OCI-LY3 (cell line): ENCODE data around the gene SOWAHB.

Experiments
- H2AFZ ChIP-seq: fragments of 200-600, 300-600 bp; shearing (Covaris generic); 2 replicates; pipeline ENCODE4 v1.6.0; 2014; ENCODE audit warnings: antibody characterized with exemption, low read depth, low read length
- H3K27ac ChIP-seq: fragments of 200-600, 300-600 bp; sonication (generic); 2 replicates; pipeline ENCODE4 v1.5.1; 2014; ENCODE audit warnings: mild to moderate bottlenecking, low read length, moderate library complexity, mixed read lengths
- H3K27me3 ChIP-seq: fragments of 200-600, 300-600 bp; sonication (generic); 2 replicates; pipeline ENCODE4 v1.6.1; 2014; ENCODE audit warnings: low read depth, low read length, mixed read lengths
- H3K36me3 ChIP-seq: fragments of 200-600, 300-600 bp; sonication (generic); replicated peaks from 2 replicates; pipeline ENCODE3; 2014; ENCODE audit warnings: low read depth, low read length, mixed read lengths
- H3K4me1 ChIP-seq: fragments of 300-600, 200-600 bp; sonication (generic); 2 replicates; pipeline ENCODE4 v1.6.1; 2014; ENCODE audit warnings: low read length, mixed read lengths
- H3K4me2 ChIP-seq: fragments of 200-600, 300-600 bp; sonication (generic); 2 replicates; pipeline ENCODE4 v1.6.1; 2014; ENCODE audit warnings: low read length, mixed read lengths
- H3K4me3 ChIP-seq: fragments of 300-600, 200-600 bp; sonication (generic); 2 replicates; pipeline ENCODE4 v1.5.1; 2014; ENCODE audit warnings: antibody characterized with exemption, mild to moderate bottlenecking, low read length, moderate library complexity
- H3K79me2 ChIP-seq: fragments of 300-600, 200-600 bp; shearing (Covaris generic); 2 replicates; pipeline ENCODE4 v1.6.1; 2014; ENCODE audit warnings: mild to moderate bottlenecking, low read length, mixed read lengths
- H3K9ac ChIP-seq: fragments of 300-600, 200-600 bp; shearing (Covaris generic); 2 replicates; pipeline ENCODE4 v1.6.0; 2014; ENCODE audit warnings: mild to moderate bottlenecking, low read length, moderate library complexity
- H3K9me3 ChIP-seq: fragments of 200-600, 300-600 bp; shearing (Covaris generic); 2 replicates; pipeline ENCODE4 v1.6.1; 2014; ENCODE audit warnings: low read length, mixed read lengths; ENCODE audit not compliant: insufficient read depth
- H4K20me1 ChIP-seq: fragments of 200-600, 300-600 bp; sonication (generic); 2 replicates; pipeline ENCODE4 v1.6.1; 2016; ENCODE audit warnings: low read length, mixed read lengths; ENCODE audit not compliant: insufficient read depth
- EZH2phosphoT487 ChIP-seq: fragments of 200-600 bp; shearing (Covaris generic); IDR thresholded peaks from 2 replicates; pipeline ENCODE4 v1.6.1; 2018; ENCODE audit warnings: antibody characterized with exemption, mixed run types, low read depth
- TF ChIP-seq, protein P1 (sequence below): fragments of 200-600, 300-600 bp; sonication (generic); IDR thresholded peaks from 2 replicates; pipeline ENCODE4 v1.5.1; 2014; ENCODE audit warnings: antibody characterized with exemption, low read length, low read depth

SOWAHB gene, protein sequence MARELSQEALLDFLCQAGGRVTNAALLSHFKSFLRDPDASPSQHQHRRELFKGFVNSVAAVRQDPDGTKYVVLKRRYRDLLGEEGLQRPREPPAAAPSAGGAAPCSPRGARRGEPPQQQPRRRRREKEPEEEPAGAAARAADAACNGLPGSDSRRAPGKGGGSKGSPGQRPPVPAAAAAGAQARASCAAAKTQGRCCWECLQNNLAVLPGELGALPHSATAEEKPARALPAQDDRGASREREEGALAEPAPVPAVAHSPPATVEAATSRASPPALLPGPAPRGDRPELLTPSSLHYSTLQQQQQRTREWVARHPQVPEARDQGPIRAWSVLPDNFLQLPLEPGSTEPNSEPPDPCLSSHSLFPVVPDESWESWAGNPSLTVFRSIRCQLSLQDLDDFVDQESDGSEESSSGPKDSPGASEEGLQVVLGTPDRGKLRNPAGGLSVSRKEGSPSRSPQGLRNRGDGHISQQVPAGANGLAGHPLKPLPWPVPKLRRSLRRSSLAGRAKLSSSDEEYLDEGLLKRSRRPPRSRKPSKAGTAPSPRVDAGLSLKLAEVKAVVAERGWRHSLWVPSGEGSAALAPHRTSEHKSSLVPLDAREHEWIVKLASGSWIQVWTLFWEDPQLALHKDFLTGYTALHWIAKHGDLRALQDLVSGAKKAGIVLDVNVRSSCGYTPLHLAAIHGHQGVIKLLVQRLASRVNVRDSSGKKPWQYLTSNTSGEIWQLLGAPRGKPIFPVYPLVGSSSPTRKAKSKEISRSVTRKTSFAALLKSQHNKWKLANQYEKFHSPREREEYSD

DNA sequence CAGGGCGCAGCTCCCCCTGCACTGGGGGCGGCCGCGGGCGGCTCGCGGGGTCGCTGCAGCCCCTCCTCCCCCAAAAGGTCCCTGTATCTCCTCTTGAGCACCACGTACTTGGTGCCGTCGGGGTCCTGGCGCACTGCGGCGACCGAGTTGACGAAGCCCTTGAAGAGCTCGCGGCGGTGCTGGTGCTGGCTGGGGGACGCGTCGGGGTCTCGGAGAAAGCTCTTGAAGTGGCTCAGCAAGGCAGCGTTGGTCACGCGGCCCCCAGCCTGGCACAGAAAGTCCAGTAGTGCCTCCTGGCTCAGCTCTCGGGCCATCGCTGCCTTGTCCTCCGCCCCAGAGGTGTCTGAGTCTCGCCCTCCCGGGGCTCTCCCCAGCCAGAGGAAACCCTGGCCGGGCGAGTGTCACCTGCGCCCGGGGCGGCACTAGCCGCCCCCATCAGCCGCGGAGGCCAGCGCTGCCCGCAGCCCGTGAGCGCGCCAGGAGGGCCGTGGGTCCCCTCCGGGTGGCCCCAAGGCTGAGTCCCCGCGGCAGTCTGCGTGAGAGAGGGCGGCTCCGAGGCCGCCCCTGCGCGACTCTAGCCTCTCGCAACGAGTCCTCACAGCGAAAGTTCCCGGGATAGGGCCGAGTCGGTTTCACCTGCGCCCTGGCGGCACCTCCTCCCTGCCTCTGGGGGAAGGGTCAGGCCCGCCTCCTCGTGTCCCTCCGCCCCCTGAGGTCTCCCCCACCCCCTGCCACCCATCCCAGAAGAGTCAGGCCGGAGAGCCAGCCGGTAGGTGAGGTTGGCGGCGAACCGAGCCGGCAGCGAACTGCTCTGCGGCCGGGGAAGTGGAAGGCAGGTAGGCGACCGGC, at the start of gene SOWAHB:
TSS of gene SOWAHB (minus strand) at position 609 of the 849 bp plus-strand sequence. CDS start at position 314, 295 bp downstream.
- H3K9ac ChIP-seq, result no peak within 1 kb of the TSS
- no peak within 1 kb of the TSS for H3K27ac ChIP-seq
- H2AFZ ChIP-seq, result no peak within 1 kb of the TSS
- H3K36me3 ChIP-seq, result no peaks in the 10 kb centered on the region
- no peaks in the 10 kb centered on the region for H3K27me3 ChIP-seq
- H3K79me2 ChIP-seq, result no peaks in the 10 kb centered on the region
- H4K20me1 ChIP-seq, result no peaks in the 10 kb centered on the region
- H3K9me3 ChIP-seq, result no peaks in the 10 kb centered on the region
- TF ChIP-seq EZH2phosphoT487, result no peak
- TF ChIP-seq, protein P1, sequence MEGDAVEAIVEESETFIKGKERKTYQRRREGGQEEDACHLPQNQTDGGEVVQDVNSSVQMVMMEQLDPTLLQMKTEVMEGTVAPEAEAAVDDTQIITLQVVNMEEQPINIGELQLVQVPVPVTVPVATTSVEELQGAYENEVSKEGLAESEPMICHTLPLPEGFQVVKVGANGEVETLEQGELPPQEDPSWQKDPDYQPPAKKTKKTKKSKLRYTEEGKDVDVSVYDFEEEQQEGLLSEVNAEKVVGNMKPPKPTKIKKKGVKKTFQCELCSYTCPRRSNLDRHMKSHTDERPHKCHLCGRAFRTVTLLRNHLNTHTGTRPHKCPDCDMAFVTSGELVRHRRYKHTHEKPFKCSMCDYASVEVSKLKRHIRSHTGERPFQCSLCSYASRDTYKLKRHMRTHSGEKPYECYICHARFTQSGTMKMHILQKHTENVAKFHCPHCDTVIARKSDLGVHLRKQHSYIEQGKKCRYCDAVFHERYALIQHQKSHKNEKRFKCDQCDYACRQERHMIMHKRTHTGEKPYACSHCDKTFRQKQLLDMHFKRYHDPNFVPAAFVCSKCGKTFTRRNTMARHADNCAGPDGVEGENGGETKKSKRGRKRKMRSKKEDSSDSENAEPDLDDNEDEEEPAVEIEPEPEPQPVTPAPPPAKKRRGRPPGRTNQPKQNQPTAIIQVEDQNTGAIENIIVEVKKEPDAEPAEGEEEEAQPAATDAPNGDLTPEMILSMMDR, result no peak
- no peak within 1 kb of the TSS for H3K4me2 ChIP-seq
- H3K4me3 ChIP-seq, result no peak within 1 kb of the TSS
- peaks cover 10% of the 10 kb centered on the region for H3K4me1 ChIP-seq

DNA sequence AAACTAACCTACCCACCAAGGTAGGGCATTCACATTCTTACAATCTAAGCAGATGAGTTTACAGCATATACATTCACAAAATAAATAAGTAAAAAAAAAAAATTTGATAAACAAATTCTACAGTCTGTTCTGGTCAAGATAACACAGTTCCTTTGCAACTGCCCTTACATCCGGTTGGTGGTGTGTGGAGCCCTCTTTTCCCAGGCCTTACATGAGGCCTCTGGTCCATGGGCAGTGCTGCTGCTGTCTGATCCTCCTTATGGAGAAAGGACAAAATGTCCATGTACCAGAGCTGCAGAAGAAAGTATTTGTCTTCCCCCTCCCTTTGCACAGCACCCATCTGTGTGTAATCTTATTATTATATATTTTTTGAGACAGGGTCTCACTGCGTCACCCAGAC, 49.4 kb upstream of the SOWAHB start:
- Histone ChIP-seq H4K20me1 (peaks cover 10% of the 10 kb centered on the region), H3K4me1 (peaks cover 8% of the 10 kb centered on the region), H3K9me3 (no peaks in the 10 kb centered on the region), H3K36me3 (no peaks in the 10 kb centered on the region), H3K27me3 (no peaks in the 10 kb centered on the region), H3K79me2 (peaks cover 23% of the 10 kb centered on the region), H2AFZ (no peak overlapping the region), H3K27ac (no peak overlapping the region), H3K9ac (no peak overlapping the region), H3K4me2 (no peak overlapping the region), H3K4me3 (no peak overlapping the region)
- TF ChIP-seq, protein P1, result no peak
- no peak for TF ChIP-seq EZH2phosphoT487

DNA sequence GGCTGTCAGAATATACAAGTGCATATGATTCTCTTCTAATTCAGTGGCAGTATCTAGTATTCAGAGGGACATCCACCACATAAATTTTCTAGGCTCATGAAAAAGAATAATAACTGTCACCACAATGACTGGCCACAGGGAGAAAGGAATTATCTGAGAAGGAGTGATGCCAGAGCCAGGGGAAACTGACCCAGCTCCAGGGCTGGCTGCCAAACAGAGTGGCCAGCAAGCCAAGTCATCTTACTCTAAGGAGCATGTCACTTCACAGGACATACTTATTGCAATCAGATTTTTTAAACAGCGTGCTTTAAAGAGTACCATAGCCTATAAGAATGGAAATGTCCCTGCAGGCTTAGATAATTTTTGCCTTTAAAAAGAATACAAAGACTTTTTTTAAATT, 45.8 kb upstream of the SOWAHB start:
- H3K27ac ChIP-seq, result no peak overlapping the region
- H3K4me3 ChIP-seq, result no peak overlapping the region
- H3K9me3 ChIP-seq, result no peaks in the 10 kb centered on the region
- no peaks in the 10 kb centered on the region for H3K27me3 ChIP-seq
- H2AFZ ChIP-seq, result no peak overlapping the region
- H3K9ac ChIP-seq, result no peak overlapping the region
- H3K79me2 ChIP-seq, result no peaks in the 10 kb centered on the region
- no peak overlapping the region for H3K4me2 ChIP-seq
- no peaks in the 10 kb centered on the region for H3K4me1 ChIP-seq
- TF ChIP-seq EZH2phosphoT487, result no peak
- TF ChIP-seq, protein P1, result no peak
- H3K36me3 ChIP-seq, result no peaks in the 10 kb centered on the region
- H4K20me1 ChIP-seq, result no peaks in the 10 kb centered on the region
